Fibroblast of skin of right biceps (primary cell): ENCODE results near the gene LIN7A.
"Not testable (repeated sequence)": the region's sequence is repeated elsewhere in the genome, so short reads cannot be mapped to it uniquely, and the experiment has no call there.

Source experiments
- DNase-seq: peaks from one replicate; pipeline ENCODE4 v3.0.0-alpha.2; 2013

The LIN7A gene

DNA sequence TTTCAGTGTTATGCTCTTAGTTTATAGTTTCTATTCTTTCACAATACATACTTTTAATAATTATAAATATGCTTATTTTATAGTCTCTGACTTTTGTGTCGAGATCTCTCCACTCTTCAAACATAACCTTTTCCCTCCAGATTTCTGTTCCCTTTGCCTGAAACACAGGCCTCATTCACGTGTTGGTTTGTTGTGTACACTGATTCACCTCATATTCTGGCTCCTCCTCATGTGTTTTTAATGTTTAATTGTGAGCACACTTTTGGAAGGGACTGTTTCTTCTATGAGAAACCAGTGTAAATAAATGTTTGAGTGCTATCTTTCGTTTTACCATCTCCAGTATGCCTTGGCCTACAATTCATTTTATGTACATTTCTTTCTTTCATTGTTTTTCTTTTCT, 20.1 kb downstream of the LIN7A start:
- DNase-seq: no peak

DNA sequence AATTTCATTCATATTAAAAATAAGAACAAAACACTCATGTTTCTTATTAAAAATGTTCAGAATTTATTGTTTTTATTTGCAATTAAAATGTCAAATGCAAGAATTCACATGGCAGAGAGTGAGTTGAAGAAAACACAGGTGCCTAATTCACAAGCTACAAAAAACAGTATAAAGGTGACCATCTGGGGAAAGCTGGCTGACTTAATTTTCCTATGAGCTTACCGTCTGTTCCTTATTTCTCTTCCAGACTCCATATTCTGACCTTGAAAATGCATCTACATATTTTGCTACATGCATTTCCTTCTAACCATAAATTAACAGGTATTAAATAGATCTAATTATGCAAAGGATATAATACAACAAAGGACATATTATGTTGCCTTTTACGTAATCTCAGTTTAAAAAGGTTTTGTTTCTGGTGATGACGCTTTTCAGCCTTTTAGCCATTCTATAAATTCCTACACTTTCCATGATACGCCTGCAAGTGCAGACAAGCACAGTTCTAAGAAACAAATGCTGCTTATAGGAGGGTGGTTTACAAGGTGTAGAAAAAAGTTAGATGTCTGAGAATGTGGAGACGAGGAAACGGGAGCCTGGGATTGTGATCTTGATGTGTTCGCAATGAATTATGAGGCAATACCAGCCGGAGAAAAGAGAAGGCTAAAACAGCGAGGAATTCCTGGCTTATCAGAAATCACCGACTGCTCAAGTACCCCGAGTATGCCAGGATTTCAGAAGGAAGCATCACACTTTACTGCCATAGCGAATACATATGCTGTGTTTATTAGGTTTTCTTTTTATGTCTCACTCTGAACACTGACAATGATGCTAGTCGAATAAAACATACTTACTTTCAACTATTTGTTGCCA, 24.6 kb downstream of the LIN7A start:
- no peak for DNase-seq

DNA sequence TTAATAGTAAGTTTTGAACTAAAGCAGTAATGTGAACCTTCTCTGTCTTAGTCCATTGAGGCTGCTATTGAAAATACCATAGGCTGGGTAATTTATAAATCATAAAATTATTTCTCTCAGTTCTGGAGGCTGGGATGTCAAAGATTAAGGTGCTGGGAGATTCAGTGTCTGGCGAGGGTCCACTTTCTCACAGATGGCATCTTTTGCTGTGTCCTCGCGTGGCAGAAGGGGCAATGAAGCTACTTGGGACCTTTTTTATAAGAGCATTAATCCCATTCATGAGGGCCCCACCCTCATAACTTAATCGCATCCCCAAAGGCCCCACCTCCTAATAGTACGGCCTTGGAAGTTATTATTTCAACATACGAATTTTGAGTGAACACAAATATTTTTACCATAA, 28.4 kb downstream of the LIN7A start:
- no peak for DNase-seq

DNA sequence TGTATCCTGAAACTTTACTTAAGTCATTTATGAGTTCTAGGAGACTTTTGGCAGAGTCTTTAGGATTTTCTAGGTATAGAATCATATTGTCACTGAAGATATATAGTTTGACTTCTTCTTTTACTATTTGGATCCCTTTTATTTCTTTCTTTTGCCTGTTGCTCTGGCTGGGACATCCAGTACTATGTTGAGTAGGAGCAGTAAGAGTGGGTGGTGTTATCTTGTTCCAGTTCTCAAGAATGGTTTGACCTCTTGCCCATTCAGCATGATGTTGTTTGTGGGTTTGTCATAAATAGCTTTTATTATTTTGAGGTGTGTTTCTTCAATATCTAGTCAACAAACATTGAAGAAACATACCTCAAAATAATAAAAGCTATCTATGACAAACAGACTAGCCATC, 35.0 kb downstream of the LIN7A start:
- no peak for DNase-seq

- no peak for DNase-seq
These were observed 36.1 kb downstream of the LIN7A start for GRCh38 chr12:80901661-80902060.

DNA sequence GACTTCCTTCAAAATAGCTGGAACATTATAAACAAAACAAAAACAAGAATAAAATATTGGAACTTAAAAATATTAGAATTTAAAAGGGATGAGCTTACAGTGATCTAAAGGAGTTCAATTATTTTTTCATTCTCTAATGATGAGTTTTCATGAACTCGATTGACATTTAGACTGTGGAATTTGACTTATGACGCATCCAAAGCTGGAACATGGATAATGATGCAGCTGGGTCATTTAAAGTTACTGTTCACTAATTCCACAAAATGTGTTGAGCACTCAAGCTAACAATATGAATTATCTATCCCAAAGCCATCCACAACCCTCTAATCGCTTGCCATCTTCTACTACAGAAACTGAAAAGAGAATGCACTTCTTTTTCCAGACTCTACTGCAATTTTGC, 42.5 kb downstream of the LIN7A start:
- DNase-seq: no peak

GRCh38 chr12:80894179-80894578, 43.6 kb downstream of the LIN7A start:
- no peak for DNase-seq

- peak; percentile 78 for DNase-seq
These were observed 44.9 kb downstream of the LIN7A start for GRCh38 chr12:80892597-80893445.

- no peak for DNase-seq
These were observed 53.1 kb downstream of the LIN7A start for GRCh38 chr12:80884651-80885050.

DNA sequence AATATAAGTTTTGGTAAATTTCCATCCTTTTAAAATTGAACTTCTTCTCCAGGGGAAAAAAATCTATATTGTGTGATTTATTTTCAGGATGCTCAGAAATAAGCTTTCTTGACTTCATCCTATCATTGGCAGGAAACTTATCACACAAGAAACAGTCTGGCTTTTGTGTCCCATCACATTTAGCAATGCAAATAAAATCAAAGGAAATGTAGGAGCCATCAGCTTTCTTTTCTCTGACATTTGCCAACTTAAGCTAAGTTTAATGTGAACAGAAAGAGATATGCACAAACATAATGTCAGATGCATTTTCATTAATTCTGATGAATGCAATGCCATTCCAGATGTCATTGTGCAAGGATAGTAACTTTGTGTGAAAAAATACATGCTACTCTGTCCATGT, 56.6 kb downstream of the LIN7A start:
- no peak for DNase-seq

DNA sequence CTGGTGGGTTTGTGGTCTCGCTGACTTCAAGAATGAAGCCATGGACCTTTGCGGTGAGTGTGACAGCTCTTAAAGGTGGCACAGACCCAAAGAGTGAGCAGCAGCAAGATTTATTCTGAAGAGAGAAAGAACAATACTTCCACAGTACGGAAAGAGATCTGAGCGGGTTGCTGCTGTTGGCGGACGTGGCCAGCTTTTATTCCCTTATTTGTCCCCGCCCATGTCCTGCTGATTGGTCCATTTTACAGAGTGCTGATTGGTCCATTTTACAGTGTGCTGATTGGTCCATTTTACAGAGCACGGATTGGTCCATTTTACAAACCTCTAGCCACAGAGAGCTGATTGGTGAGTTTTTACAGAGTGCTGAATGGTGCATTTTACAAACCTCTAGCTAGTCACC, 59.3 kb downstream of the LIN7A start:
- not testable (repeated sequence) for DNase-seq

- peak; percentile 73 for DNase-seq
These were observed 59.9 kb downstream of the LIN7A start for GRCh38 chr12:80877721-80878265.

GRCh38 chr12:80872053-80872452, 65.7 kb downstream of the LIN7A start:
- DNase-seq: no peak

DNA sequence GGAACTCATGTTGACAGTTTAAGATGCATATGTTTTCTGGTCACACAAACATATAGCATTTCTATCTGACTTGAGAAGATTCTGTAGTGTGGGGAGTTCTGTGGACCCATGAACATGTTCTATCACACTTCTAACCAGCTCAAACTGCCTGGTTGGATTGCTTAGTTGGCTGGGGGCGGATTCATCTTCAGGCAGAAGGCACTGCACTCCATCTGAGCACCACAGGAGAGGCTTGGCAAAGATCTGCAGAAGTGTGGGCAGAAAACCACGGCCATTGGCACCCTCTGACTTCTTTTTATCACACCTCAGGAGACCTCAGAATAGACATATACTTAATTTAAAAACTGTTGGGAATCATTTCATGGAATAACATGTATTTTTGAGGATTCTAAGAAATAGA, 68.5 kb downstream of the LIN7A start:
- DNase-seq: no peak

- no peak for DNase-seq
These were observed 69.2 kb downstream of the LIN7A start for GRCh38 chr12:80868576-80868975.

DNA sequence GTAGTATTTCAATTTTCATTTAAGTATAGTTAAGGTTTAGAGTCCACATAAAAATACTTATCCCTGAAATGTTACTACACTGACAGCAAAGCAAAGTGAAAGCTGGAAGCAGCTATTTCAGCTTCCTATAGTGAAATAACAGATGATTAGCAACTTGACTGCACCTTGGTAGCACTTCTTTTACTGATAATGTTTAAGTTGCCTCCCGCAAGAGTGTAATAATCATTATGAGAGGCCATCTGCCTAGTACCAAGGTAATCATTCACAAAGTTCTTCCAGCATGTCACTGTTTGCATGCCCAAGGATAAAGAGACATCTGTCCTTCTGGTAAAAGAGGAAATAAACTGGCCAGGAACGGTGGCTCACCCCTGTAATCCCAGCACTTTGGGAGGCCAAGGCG, 69.8 kb downstream of the LIN7A start:
- no peak for DNase-seq

DNA sequence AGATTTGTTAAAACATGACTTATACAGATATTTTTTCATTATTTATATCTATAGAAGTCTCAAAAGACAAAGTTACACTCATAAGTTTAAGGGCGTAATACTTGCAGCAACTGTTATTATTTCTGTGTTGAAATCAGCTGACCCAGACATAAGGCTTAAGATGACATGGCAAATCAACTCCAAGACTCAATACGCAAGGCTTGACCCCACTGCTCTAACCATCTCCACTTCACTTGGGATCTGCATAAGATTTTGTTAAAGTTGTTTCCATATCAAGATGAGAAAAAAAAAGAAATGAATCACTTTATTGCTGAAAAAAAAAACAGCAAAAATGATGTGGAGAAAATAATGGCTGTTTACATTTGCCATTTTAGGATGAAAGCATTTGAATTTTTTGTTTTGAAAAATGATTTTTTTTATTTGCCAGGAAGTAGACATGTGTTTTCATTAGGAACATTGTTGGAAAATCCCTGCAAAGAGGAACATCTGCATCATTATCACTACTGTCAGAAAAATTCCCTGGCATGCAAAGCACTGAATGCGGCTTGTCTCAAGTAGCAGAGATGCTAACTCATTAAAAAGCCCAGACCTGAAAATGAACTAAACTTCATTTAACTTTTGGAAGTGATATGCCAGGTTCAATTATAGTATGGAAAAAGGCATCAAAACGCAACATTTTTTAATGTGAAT, 73.5 kb downstream of the LIN7A start:
- DNase-seq: peak; percentile 42

DNA sequence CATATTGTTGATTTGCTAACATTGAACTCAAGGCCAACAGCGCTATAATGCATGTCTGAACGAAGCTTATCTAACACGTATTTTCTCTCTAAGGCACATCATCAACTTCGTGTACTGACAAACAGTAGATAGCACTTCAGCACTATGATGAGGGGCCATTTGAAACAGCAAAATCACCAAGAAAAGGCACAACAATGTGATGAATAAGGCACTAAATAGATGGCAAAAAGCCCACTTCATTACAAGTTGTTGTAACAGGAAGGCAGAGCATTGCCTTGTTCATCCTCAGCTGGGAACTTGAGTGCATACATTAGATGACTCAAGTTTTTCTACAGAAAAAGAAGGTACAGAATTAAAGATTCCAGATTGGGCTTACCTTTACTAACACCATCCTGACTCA, 75.2 kb downstream of the LIN7A start:
- peak; percentile 78 for DNase-seq

DNA sequence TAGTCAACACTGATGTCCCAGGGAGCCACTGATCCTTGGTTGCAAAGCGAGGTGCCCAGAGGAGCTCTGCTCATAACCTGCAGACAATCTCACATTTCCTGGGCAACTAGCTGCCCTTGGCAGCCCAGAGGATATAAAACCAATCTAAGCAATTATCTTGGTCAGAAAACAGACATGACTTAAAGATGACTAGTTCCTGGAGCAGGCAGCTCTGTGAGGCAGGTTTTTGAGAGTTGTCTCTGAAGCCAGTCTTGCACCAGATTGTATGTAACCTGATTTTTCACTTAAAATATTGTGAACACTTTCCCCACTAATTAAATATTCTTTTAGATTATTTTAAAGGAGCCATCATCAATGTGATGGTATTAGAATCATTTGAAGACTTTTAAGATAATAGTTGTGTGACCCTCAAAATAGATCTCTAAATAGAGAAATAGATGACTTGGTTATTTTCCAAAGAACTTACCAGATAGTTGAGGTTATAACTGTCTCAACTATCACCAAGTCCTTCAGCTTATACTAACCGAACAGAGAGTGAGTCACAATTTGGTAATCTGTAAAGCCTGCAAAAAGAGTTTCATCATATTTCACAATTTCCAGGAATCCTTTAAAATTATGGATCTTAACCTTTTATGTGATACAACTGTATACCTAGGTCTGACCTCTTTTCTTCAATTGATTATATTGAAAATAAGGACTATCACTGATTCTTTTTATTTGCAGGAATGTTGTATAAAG, 75.9 kb downstream of the LIN7A start:
- DNase-seq: peak; percentile 80

GRCh38 chr12:80860928-80861327, 76.8 kb downstream of the LIN7A start:
- DNase-seq: no peak

- no peak for DNase-seq
These were observed 77.5 kb downstream of the LIN7A start for GRCh38 chr12:80860206-80860605.

- peak; percentile 44 for DNase-seq
These were observed 79.4 kb downstream of the LIN7A start for GRCh38 chr12:80858356-80858755.
